ENCODE results near the gene GRWD1.

GRWD1 gene

GRCh38 chr19:48445606-48446481 is at the start of gene GRWD1:
GRWD1 (plus strand) TSS chr19:48445983; CDS start chr19:48446006, 23 bp downstream.
- peak; percentile 98 for DNase-seq

GRCh38 chr19:48396016-48396823 is 49.6 kb upstream of the GRWD1 start:
- DNase-seq, result no peak

- no peak for DNase-seq
Observed at GRCh38 chr19:48396824-48397176, 49.0 kb upstream of the GRWD1 start.

- no peak for DNase-seq
Observed at GRCh38 chr19:48397263-48398101, 48.3 kb upstream of the GRWD1 start.

- DNase-seq, result no peak
Observed at GRCh38 chr19:48398102-48398374, 47.7 kb upstream of the GRWD1 start.

- peak; percentile 89 for DNase-seq
Observed at GRCh38 chr19:48398375-48399235, 47.2 kb upstream of the GRWD1 start.

GRCh38 chr19:48400018-48400742 is 45.6 kb upstream of the GRWD1 start:
- no peak for DNase-seq

GRCh38 chr19:48401287-48401686 is 44.5 kb upstream of the GRWD1 start:
- DNase-seq, result no peak

- peak; percentile 67 for DNase-seq
Observed at GRCh38 chr19:48403606-48404005, 42.2 kb upstream of the GRWD1 start.

GRCh38 chr19:48405010-48405659 is 40.6 kb upstream of the GRWD1 start:
- DNase-seq, result no peak

- no peak for DNase-seq
Observed at GRCh38 chr19:48405850-48406249, 39.9 kb upstream of the GRWD1 start.

- DNase-seq, result no peak
Observed at GRCh38 chr19:48413879-48414587, 31.8 kb upstream of the GRWD1 start.

- DNase-seq, result peak; percentile 84
Observed at GRCh38 chr19:48415395-48415794, 30.4 kb upstream of the GRWD1 start.

- DNase-seq, result no peak
Observed at GRCh38 chr19:48415806-48416221, 30.0 kb upstream of the GRWD1 start.

GRCh38 chr19:48417421-48417820 is 28.4 kb upstream of the GRWD1 start:
- DNase-seq, result no peak

- DNase-seq, result peak; percentile 36
Observed at GRCh38 chr19:48418317-48419064, 27.3 kb upstream of the GRWD1 start.

GRCh38 chr19:48419158-48419920 is 26.4 kb upstream of the GRWD1 start:
- peak; percentile 85 for DNase-seq

- DNase-seq, result no peak
Observed at GRCh38 chr19:48421548-48421947, 24.2 kb upstream of the GRWD1 start.

GRCh38 chr19:48424694-48425219 is 21.0 kb upstream of the GRWD1 start:
- DNase-seq, result no peak

All from activated CD4-positive, alpha-beta T cell treated with anti-CD3 and anti-CD28 coated beads, Interleukin-2, amount 50 U/mL, for 16 hours (primary cell).